ENCODE results near the gene CRYM.

The CRYM gene

GRCh38 chr16:21285314-21285713 lies 7.2 kb upstream of the CRYM start:
- DNase-seq (ENCODE audit: low spot score): no peak
- no peaks in the 10 kb centered on the region for H3K36me3 ChIP-seq (ENCODE audit: low read depth)
- TF ChIP-seq, protein P1, sequence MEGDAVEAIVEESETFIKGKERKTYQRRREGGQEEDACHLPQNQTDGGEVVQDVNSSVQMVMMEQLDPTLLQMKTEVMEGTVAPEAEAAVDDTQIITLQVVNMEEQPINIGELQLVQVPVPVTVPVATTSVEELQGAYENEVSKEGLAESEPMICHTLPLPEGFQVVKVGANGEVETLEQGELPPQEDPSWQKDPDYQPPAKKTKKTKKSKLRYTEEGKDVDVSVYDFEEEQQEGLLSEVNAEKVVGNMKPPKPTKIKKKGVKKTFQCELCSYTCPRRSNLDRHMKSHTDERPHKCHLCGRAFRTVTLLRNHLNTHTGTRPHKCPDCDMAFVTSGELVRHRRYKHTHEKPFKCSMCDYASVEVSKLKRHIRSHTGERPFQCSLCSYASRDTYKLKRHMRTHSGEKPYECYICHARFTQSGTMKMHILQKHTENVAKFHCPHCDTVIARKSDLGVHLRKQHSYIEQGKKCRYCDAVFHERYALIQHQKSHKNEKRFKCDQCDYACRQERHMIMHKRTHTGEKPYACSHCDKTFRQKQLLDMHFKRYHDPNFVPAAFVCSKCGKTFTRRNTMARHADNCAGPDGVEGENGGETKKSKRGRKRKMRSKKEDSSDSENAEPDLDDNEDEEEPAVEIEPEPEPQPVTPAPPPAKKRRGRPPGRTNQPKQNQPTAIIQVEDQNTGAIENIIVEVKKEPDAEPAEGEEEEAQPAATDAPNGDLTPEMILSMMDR (IDR thresholded peaks at IDR 0.05; ENCODE audit: poor library complexity, severe bottlenecking): no peak
- H3K9me3 ChIP-seq (ENCODE audit: severe bottlenecking): peaks cover 2% of the 10 kb centered on the region
- peaks cover 45% of the 10 kb centered on the region for H3K27me3 ChIP-seq (ENCODE audit: insufficient read depth, poor library complexity, severe bottlenecking)
- H3K27ac ChIP-seq (ENCODE audit: poor library complexity, severe bottlenecking): no peak overlapping the region
- no peak overlapping the region for H3K4me3 ChIP-seq (ENCODE audit: severe bottlenecking)
- H3K4me1 ChIP-seq (ENCODE audit: insufficient read depth, poor library complexity, severe bottlenecking): no peaks in the 10 kb centered on the region
- no peak for ATAC-seq (ENCODE audit: low read depth)

- peaks cover 52% of the 10 kb centered on the region for H3K27me3 ChIP-seq (ENCODE audit: insufficient read depth, poor library complexity, severe bottlenecking)
- H3K27ac ChIP-seq (ENCODE audit: poor library complexity, severe bottlenecking): no peak overlapping the region
- DNase-seq (ENCODE audit: low spot score) (no peak), ATAC-seq (ENCODE audit: low read depth) (no peak)
- no peaks in the 10 kb centered on the region for H3K9me3 ChIP-seq (ENCODE audit: severe bottlenecking)
- H3K36me3 ChIP-seq (ENCODE audit: low read depth): no peaks in the 10 kb centered on the region
- TF ChIP-seq, protein P1 (IDR thresholded peaks at IDR 0.05; ENCODE audit: poor library complexity, severe bottlenecking): no peak
- no peaks in the 10 kb centered on the region for H3K4me1 ChIP-seq (ENCODE audit: insufficient read depth, poor library complexity, severe bottlenecking)
- H3K4me3 ChIP-seq (ENCODE audit: severe bottlenecking): no peak overlapping the region
Observed at GRCh38 chr16:21284414-21284813, 6.3 kb upstream of the CRYM start.

DNA sequence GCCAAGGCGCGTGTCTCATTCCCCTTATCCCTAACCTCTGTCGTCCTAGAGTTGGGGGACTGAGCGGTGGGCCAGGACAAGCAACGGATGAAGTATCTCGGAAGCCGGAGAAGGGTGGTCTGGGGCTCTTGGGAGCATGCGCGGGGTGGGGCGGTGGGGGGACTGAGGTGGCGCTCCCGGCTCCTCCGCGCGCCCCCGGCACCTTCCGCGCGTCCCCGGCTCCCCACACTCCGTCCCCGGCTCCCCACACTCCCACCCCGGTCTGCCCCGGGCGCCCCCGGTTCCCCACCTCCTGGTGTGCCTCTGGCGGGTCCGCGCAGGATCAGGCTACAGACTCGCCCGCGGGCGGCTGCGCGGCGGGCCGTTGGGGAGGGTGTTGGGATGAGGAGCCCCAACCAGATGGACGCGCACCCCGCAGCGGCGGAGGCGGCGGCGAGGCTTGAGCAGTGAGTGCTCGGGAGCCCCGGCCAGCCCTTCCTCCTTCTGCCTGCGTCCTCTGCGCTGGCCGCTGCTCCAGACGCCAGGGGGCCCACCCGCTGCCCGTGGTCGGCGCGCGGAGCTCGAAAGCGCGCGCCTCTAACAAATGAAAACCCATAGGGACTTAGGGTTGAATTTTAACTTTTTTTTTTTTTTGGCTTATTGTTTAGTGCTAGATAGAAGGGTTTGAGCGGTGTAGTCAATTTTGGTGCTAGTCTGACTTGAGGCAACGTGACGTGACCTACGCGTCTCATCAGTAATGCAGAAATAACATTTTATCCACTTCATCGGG lies 5.6 kb upstream of the CRYM start:
- TF ChIP-seq, protein P1 (IDR thresholded peaks at IDR 0.05; ENCODE audit: poor library complexity, severe bottlenecking): peak; percentile 40
- peak overlapping the region; percentile 21 for H3K4me3 ChIP-seq (ENCODE audit: severe bottlenecking)
- H3K36me3 ChIP-seq (ENCODE audit: low read depth): no peaks in the 10 kb centered on the region
- DNase-seq (ENCODE audit: low spot score) (no peak), ATAC-seq (ENCODE audit: low read depth) (peak; percentile 84)
- H3K27me3 ChIP-seq (ENCODE audit: insufficient read depth, poor library complexity, severe bottlenecking): peaks cover 60% of the 10 kb centered on the region
- H3K4me1 ChIP-seq (ENCODE audit: insufficient read depth, poor library complexity, severe bottlenecking): no peaks in the 10 kb centered on the region
- no peak overlapping the region for H3K27ac ChIP-seq (ENCODE audit: poor library complexity, severe bottlenecking)
- H3K9me3 ChIP-seq (ENCODE audit: severe bottlenecking): no peaks in the 10 kb centered on the region

DNA sequence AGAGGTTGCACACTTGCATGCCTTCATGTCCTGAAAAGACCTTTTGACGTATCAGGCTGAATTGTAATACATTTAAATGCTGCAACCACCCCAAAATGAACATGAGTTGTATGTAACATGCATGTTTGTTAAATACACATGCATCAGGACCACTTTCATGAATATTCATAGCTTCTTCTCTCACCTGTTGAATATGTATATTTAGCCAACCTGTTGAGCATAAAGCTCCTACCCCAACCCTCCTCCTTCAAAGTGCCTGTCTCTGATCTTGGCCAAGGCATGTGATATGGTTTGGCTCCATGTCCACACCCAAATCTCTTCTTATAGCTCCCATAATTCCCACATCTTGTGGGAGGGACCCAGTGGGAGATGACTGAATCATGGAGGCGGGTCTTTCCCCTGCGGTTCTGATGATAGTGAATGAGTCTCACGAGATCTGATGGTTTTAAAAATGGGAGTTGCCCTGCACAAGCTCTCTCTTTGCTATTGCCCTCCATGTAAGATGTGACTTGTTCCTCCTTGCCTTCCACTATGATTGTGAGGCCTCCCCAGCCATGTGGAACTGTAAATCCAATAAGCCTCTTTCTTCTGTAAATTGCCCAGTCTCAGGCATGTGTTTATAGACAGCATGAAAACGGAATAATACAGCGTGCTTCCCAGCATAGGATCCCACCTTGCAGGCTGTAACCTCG lies 3.8 kb upstream of the CRYM start:
- ATAC-seq (ENCODE audit: low read depth) (no peak), DNase-seq (ENCODE audit: low spot score) (no peak)
- TF ChIP-seq, protein P1 (IDR thresholded peaks at IDR 0.05; ENCODE audit: poor library complexity, severe bottlenecking): no peak
- Histone ChIP-seq H3K4me1 (ENCODE audit: insufficient read depth, poor library complexity, severe bottlenecking) (no peaks in the 10 kb centered on the region), H3K4me3 (ENCODE audit: severe bottlenecking) (no peak overlapping the region), H3K27ac (ENCODE audit: poor library complexity, severe bottlenecking) (no peak overlapping the region), H3K27me3 (ENCODE audit: insufficient read depth, poor library complexity, severe bottlenecking) (peaks cover 72% of the 10 kb centered on the region), H3K9me3 (ENCODE audit: severe bottlenecking) (no peaks in the 10 kb centered on the region), H3K36me3 (ENCODE audit: low read depth) (no peaks in the 10 kb centered on the region)

GRCh38 chr16:21279501-21279900 lies 1.4 kb upstream of the CRYM start:
- TF ChIP-seq, protein P1 (IDR thresholded peaks at IDR 0.05; ENCODE audit: poor library complexity, severe bottlenecking): no peak
- Histone ChIP-seq H3K9me3 (ENCODE audit: severe bottlenecking) (no peaks in the 10 kb centered on the region), H3K27me3 (ENCODE audit: insufficient read depth, poor library complexity, severe bottlenecking) (peaks cover 77% of the 10 kb centered on the region), H3K36me3 (ENCODE audit: low read depth) (no peaks in the 10 kb centered on the region), H3K27ac (ENCODE audit: poor library complexity, severe bottlenecking) (no peak overlapping the region), H3K4me1 (ENCODE audit: insufficient read depth, poor library complexity, severe bottlenecking) (no peaks in the 10 kb centered on the region), H3K4me3 (ENCODE audit: severe bottlenecking) (no peak overlapping the region)
- no peak for DNase-seq (ENCODE audit: low spot score)
- no peak for ATAC-seq (ENCODE audit: low read depth)

All from RWPE2 (cell line).